GM12875 (cell line): ENCODE results near the gene RAB12.
"Not testable (repeated sequence)": the region's sequence is repeated elsewhere in the genome, so short reads cannot be mapped to it uniquely, and the experiment has no call there.

ENCODE experiments used
- H3K4me3 ChIP-seq: one replicate; pipeline ENCODE4 v1.5.1; 2011; ENCODE audit warnings: low read depth, low read length, control low read depth
- TF ChIP-seq, protein P1 (sequence below): IDR thresholded peaks from 2 replicates; pipeline ENCODE4 v1.5.1; 2011; ENCODE audit warnings: low read depth, mild to moderate bottlenecking, control low read depth, inconsistent platforms, low read length, moderate library complexity, borderline replicate concordance; ENCODE audit not compliant: insufficient read depth

The RAB12 gene

DNA sequence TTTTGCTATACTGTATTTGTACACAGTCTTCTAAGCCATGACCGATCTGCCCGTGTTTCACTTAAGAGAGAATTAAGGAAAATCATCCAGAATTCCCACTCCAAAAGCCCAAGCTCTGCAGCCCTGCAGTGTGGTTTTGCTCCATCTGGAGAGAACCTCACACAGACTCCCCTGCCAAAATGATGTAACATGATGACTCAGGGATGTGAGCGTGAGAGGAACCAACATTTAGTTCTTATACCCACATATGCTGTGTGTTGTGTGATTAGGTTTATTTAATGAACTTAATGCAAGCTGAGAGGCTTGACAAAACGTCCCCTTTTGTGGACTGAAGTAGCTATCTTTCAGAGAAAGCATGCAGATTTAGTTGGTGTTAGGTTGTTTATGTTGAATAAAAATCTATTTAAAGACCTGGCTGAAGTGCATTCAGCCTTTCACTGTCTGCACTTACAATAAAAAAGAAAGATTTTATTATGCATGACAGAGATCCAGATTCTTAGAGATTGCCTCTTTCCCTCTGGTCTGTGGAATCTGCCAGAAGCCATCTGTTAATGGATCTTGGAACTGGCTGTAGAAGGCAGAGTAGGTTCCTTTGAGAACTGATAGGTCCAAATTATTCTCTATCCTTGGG, 6.3 kb downstream of the RAB12 start:
- TF ChIP-seq, protein P1, sequence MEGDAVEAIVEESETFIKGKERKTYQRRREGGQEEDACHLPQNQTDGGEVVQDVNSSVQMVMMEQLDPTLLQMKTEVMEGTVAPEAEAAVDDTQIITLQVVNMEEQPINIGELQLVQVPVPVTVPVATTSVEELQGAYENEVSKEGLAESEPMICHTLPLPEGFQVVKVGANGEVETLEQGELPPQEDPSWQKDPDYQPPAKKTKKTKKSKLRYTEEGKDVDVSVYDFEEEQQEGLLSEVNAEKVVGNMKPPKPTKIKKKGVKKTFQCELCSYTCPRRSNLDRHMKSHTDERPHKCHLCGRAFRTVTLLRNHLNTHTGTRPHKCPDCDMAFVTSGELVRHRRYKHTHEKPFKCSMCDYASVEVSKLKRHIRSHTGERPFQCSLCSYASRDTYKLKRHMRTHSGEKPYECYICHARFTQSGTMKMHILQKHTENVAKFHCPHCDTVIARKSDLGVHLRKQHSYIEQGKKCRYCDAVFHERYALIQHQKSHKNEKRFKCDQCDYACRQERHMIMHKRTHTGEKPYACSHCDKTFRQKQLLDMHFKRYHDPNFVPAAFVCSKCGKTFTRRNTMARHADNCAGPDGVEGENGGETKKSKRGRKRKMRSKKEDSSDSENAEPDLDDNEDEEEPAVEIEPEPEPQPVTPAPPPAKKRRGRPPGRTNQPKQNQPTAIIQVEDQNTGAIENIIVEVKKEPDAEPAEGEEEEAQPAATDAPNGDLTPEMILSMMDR = no peak
- H3K4me3 ChIP-seq = no peak overlapping the region

GRCh38 chr18:8616028-8616401, 6.8 kb downstream of the RAB12 start:
- TF ChIP-seq, protein P1 = no peak
- no peak overlapping the region for H3K4me3 ChIP-seq

DNA sequence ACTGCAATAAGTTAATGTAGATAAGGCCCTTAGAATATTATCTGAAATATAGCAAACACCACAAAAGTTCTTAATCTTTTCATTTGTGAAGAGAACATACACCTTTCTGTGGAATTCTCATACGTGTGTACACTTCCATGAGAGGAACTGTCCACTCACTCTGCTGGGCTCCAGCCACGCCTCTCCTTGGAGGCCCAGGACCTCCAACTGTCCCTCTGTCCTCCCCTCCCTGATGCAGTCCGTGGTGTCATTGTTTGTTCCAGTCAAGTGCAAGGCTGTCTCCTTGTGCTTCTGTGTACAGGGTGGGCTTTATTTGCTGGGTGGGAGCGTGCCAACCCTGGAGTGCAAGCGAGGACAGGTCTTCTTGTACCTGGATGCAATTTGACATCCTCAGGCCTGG, 8.7 kb downstream of the RAB12 start:
- H3K4me3 ChIP-seq = no peak overlapping the region
- TF ChIP-seq, protein P1 = no peak

- TF ChIP-seq, protein P1 = no peak
- H3K4me3 ChIP-seq = no peak overlapping the region
Measured at GRCh38 chr18:8619041-8619440, 9.8 kb downstream of the RAB12 start.

DNA sequence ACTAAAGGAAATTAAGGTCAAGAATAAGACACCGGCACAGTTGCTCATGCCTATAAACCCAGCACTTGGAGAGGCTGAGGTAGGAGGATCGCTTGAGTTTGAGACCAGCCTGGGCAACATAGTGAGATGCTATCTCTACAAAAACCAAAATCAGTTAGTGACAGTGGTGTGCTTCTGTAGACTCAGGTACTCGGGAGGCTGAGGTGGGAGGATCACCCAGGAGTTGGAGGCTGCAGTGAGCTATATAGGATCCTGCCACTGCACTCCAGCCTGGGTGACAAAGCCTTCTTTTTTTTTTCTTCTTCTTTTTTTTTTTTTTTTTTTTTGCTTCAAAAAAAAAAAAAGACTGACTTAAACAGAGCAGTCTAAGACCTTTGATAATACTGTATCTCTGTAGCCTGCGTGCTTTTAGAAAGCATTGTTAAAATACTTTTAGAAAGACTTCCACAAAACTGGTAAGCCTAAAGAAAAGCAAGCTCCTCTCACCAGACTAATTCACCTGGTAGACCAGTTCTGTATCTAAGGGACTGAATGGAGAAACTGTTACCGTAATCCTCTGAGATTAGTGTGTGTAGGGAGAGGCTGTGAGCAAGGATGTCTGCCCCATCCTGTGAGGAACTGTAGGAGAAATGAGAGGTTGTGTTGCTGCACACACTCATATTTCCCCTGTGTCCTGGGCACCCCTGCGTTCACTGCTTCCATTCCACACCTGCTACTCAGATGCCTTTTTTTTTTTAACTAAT, 10.8 kb downstream of the RAB12 start:
- TF ChIP-seq, protein P1 = no peak
- H3K4me3 ChIP-seq = no peak overlapping the region

DNA sequence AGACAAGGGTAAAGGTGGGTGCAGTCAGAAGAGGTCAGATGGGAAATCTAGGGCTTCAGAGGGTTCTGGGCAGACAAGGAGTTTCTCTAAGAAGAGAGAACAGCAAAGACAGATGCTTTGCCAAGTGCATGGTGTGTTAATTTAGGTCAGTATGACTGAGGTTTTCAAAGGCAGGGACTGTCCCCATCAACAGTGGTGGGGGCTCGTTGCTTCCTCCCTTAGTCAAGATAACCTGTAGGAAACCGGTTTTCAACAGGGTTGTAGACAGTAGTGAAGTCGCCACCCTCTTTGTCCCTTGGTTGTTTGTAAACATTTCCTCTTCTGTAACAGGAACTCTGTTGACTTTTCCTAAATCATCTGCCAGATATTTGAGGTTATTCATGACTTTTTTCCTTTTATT, 11.6 kb downstream of the RAB12 start:
- H3K4me3 ChIP-seq = no peak overlapping the region
- TF ChIP-seq, protein P1 = no peak

DNA sequence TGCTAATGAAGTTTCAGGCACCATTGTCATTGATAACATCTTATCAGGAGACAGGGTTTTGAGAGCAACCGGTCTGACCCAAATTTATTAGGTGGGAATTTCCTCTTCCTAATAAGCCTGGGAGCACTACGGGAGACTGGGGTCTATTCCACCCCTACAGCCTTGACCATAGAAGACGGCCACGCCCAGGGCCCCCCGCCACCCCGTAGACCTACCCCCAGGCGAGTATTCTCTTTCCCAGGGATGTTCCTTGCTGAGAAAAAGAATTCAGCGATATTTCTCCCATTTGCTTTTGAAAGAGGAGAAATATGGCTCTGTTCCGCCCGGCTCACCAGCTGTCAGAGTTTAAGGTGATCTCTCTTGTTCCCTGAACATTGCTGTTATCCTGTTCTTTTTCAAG, 13.4 kb downstream of the RAB12 start:
- H3K4me3 ChIP-seq = not testable (repeated sequence)
